Omental fat pad (tissue), 4 donors: ENCODE data around the gene NAV2. TPM values are rescaled to one million over a fixed set of nuclear protein-coding genes. Genes with fewer than 3 reads are reported as not detected.

Experiments used
- ATAC-seq: fragments of 150-250 bp; one replicate; pipeline ENCODE4 v1.9.1; 2016; ENCODE audit warnings: mild to moderate bottlenecking, moderate library complexity; ENCODE audit not compliant: low FRiP score
- DNase-seq: peaks from one replicate; pipeline ENCODE4 v3.0.0-alpha.2; 2019; ENCODE audit warnings: low spot score
- CTCF ChIP-seq, 3 donors: fragments of 450-650 bp; IDR thresholded peaks; one replicate each; pipeline ENCODE4 v1.5.1; 2016 to 2017; ENCODE audit warnings: antibody characterized with exemption in 3 of 3, mild to moderate bottlenecking in 3 of 3, moderate library complexity in 2 of 3
- total RNA-seq, 4 donors: library from RNA; depleted of rRNA; stranded (reverse); fragments of >200 nt; gene quantifications; one replicate each; pipeline ENCODE4 v1.1.0, GENCODE V29; 2016

NAV2 gene
- total RNA-seq, 4 donors from 2014 or later, result 6.3 to 41.6 (median 13.0) TPM

GRCh38 chr11:19968860-19969259 lies 256.2 kb downstream of the NAV2 start:
- DNase-seq (no peak), ATAC-seq (no peak)
- TF ChIP-seq CTCF (IDR thresholded peaks at IDR 0.05), result no peak

GRCh38 chr11:19970944-19971343 lies 258.3 kb downstream of the NAV2 start:
- no peak for ATAC-seq
- no peak for DNase-seq
- TF ChIP-seq CTCF (IDR thresholded peaks at IDR 0.05), result no peak

GRCh38 chr11:19972091-19972490 lies 259.5 kb downstream of the NAV2 start:
- ATAC-seq, result no peak
- no peak for TF ChIP-seq CTCF (IDR thresholded peaks at IDR 0.05)

GRCh38 chr11:19972651-19973050 lies 260.0 kb downstream of the NAV2 start:
- no peak for ATAC-seq
- no peak for TF ChIP-seq CTCF (IDR thresholded peaks at IDR 0.05)
- no peak for DNase-seq

More at GRCh38 chr11:19972091-19972490, 259.5 kb downstream of the NAV2 start:
- DNase-seq, result no peak

- TF ChIP-seq CTCF (IDR thresholded peaks at IDR 0.05), result no peak
- ATAC-seq (no peak), DNase-seq (no peak)
Measured at GRCh38 chr11:19973136-19973635, 260.5 kb downstream of the NAV2 start.

GRCh38 chr11:19974886-19975285 lies 262.2 kb downstream of the NAV2 start:
- ATAC-seq, result no peak
- DNase-seq, result no peak
- no peak for TF ChIP-seq CTCF (IDR thresholded peaks at IDR 0.05)

GRCh38 chr11:19975414-19975990 lies 262.9 kb downstream of the NAV2 start:
- no peak for TF ChIP-seq CTCF (IDR thresholded peaks at IDR 0.05)
- ATAC-seq (no peak), DNase-seq (no peak)
